T-helper 22 cell (primary cell): ENCODE measurements around the gene PRG3.

Experiments used
- DNase-seq: peaks from one replicate; pipeline ENCODE4 v3.0.0-alpha.2; 2020; ENCODE audit warnings: low read depth

Gene PRG3

DNA sequence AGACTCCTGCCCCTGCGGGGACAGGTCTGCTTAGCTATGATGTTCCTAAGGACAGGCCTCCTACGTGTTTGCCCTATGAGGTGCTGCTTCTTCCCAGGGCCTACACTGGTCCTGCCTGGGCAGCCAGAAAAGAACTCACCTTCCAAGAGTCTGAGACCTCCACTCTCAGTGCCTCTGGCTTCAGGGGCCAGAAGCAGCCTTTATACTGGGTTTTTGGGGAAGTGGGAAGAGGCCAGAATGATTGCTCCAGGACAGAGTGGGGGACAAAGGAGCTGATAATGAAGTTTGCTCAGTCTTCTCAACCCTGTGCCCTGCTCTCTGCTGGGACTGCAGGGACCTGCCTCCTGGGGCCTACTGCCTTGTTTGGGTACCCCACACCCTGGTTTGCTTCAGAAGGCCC is at the start of gene PRG3:
Gene PRG3 (minus strand): TSS at position 176 of the 400 bp plus-strand sequence. CDS start 442 bp downstream, outside the sequence.
- no peak for DNase-seq

DNA sequence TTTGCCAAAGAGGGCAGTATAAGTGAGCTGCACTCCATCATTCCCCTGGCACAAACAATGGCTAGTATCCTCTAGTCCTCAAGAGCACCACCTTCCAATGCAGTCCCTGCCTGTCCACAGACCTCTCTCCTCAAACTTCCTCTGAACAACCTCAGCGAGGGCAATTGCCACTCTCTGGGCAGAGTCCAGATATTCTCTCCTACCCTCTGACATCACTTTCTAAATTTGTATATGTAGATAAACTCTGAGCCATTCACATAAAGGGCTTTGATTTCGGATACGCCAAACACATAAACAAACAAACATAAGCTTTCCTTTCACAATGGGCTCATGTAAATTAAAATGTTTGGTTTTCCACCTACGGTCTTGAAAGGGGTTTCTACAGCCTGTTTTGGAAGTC is 49.0 kb upstream of the PRG3 start:
- no peak for DNase-seq

DNA sequence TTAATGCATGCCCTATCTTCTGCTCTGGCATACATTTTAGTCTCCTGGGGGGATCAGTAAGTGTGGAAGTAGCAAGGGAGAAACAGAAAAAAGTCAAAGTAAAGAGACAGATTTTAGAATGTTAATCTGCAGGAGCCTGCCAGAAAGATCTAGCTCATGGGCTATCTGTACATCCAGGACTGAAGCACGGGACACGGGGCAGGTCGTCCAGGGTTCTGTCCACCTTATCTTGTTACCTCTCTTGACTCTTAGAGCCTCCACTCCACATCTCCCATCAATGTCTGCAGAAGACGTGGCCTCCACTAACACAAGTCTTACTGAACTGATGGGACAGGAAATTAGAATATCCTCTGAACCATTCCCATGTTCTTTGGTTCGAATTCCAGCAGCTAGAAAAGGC is 47.7 kb upstream of the PRG3 start:
- DNase-seq, result no peak

DNA sequence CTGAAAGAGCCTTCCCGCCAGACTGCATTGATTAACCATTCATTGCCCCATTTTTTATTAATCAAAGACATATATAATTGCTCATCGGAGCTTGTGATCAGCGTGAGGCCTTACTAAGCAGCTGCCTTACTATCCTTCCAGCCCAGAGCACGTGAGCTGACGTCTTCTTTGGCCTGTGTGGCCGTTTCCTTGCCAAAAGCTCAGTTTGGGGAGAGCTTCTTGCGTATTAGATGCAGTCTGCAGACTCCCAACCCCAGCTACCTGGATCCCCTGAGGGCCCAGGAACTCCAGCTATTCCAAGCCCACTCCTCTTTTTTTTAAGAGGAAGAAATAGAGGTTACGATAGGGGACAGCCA is 46.8 kb upstream of the PRG3 start:
- no peak for DNase-seq

DNA sequence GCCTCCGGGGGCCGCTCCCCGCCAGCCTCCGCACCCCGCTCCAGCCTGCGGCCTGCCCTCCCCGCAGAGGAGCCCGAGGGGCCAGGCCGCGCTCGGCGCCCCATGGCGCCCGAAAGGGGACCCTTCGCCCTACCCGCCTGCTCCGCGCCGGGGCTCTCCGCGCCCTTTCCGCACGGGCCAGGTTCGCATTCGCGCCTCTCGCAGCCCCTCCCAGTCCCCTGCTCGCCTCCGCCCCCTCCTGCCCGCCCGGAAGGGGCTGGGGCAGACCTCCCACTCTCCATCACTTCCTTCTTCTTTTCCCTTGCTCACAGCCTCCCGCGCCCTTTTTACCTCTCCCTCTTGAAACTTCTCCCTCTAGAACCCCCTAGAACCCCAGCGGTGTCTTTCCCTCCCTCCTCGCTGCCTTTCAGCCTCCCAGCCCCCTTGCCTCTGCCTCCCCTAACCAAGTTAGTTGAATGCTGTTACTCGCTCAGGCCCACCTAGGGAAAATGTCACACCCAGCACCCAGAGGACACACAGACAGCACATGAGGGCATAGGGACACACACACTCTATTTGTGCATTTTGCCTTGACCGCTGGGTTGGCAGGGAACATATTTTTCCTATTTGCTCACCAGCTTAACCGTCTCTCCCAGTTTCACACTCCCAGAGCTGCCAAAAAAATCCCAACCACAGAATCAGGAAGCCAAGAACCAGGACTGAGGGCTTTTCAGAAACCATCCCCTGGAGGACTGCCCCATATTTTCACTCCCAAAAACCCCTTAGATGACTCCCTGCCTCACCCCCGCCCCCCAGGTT is 46.2 kb upstream of the PRG3 start, which contains the start of gene SLC43A3:
Gene SLC43A3 (minus strand): TSS at position 193 of the 798 bp plus-strand sequence. CDS start 949 bp downstream, outside the sequence.
- DNase-seq, result peak; percentile 42

- DNase-seq, result no peak
These were observed 45.5 kb upstream of the PRG3 start for GRCh38 chr11:57426439-57426928.

DNA sequence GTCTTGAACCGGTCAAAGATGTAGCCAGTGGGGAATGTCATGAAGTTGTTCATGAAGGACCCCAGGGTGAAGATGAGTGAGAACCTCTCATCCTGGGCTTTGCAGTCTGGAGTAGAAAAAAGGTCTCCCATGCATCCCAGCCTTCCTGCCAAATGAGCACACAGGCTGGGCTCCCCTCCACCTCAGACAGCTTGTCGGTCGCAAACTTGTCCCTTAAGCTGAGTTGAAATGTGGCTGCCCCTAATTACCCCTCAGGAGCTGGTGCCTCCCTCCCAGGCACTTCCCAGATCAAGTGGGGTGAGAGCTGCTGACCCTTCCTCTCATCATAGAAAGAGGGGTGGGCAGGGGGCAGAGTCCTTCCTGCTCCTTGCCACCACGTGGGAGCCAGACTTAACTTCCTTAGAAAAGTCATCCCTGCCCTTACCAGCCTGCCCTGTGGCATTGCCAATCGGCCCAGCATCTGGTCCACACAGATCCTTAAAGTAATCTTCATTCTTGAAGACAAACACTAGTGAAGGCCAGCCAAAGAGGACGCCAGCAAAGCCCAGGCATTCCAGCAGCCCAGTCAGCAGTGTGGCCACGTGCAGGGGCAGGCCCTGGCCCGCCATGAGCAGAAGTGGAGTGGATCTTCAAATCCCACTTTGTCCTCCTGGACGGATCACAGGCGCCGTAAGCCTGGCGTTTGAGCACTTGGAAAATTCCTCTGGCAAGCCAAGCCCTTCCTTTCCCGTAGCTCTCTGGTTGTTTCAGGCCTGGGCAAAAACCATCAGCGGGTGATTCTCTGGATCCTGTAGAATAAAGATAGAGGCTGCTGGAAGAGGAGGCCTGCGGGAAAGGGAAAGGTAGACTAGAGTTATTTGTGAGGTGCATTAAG is 44.9 kb upstream of the PRG3 start:
- DNase-seq, result no peak

DNA sequence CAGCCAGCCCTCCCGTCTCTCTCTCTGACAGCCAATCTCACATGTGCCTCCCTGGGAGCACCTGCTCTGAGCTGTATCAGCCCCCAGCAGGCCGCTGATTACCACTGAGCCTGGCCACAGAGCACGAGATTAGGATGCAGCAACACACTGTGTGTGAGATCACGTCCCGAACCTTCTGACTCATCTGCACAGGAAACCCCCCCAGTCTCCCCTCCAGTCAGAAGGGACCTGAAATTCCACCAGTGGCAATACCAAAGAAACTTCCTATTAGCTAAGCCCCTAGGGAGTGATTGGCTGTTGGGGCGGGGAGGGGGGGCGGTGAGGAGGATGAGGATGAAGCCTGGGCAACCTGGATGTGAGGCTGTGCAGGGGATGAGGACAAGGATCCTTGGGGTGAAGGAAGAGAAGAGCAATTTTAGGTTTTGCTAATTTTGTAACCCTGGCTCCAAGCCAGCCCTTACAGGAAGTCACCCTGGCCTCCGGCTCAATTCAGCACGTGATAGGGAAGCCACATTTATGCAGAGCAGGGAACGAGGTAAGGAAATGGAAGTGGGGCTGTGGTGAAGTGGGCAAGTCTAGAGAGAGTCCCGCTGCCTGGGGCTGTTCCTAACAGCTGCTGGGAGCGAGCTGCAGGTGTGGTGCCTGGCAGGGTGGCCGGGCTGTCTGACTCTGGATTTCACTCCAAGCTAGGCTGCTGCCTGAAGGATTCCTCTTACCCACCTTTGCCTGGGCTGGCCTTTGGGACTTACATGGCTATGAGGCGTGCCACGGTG is 44.0 kb upstream of the PRG3 start:
- DNase-seq, result peak; percentile 87

DNA sequence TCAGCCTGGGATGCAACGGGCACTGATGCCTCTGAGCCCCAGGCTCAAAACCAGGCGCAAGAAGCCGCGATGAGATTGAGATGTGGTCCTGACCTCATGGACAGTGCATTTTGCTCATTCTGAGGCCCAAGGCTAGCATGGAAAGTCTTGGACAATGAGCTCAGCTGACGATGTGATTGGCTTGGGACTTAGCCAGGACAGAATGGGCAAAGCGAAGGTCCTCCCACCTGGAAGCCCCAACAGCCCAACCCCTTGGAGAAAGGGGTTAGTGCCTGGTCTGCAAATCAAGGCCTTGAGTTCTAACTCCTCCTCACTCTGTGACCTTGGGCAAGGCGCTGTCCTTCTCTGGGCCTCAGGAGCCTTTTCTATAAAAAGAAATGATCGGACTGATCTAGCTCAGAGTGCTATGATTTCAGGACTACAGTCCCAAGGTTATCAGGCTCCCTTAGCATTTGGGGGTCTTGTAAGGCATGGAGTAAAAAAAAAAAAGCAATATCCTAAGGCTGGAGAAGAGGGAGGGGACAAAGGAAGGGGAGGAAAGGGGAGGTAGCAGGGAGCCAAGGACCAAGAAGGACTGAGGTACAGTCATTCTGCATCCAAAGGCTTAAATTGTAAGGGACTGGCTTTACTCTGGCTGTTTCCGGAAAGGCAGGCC is 43.3 kb upstream of the PRG3 start:
- no peak for DNase-seq

DNA sequence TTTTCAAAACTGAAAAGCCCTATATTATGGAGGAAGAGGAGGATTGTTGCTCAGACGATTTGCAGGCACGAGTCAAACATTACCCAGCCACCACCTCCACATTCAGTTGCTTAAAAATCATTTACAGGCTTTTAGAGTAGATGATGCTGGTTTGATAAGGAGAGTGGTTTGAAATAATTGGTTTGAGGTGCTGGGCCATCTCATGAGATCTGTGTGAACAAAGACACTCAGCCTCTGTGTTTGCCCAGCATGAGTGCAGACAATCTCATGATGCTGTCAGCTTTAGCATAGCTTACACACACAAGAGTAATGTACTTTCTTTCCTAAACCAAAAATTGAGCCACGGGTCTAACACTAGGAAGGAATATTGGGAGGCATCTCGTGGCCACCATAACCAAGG is 41.7 kb upstream of the PRG3 start:
- no peak for DNase-seq

GRCh38 chr11:57421805-57422204 is 40.9 kb upstream of the PRG3 start:
- no peak for DNase-seq

- no peak for DNase-seq
These were observed 40.1 kb upstream of the PRG3 start for GRCh38 chr11:57421066-57421465.

- no peak for DNase-seq
These were observed 38.2 kb upstream of the PRG3 start for GRCh38 chr11:57419146-57419545.

DNA sequence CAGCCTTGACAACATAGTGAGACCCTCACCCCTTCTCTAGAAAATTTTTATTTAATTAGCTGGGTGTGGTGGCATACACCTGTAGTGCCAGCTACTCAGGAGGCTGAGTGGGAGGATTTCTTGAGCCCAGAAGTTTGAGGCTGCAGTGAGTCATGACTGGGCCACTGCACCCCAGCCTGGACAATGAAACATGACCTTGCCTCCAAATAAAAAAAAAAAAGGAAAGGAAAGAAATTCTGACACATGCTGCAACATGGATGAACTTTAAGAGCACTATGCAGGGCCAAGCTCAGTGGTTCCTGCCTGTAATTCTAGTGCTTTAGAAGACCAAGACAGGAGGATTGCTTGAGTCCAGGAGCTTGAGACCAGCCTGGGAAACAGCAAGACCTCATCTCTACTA is 37.2 kb upstream of the PRG3 start:
- DNase-seq, result no peak

DNA sequence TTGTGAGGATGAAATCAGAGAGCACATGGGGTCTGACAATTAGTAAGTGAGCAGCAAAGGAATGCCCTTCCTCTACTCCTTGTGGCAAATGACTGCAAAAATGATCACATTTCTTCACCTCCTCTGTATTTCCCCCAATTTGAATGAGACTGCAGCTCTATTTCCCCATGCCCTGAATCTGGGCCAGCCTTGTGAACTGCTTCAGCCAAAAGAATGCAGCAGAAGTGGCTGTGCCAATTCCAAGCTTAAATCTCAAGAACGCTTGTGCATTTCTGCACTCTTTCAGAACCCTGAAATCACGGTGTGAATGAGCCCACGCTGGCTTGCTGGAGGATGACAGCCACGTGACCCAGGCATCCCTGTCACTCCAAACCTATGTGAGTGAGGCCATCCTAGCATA is 36.1 kb upstream of the PRG3 start:
- DNase-seq, result no peak

GRCh38 chr11:57416436-57416835 is 35.5 kb upstream of the PRG3 start:
- no peak for DNase-seq

DNA sequence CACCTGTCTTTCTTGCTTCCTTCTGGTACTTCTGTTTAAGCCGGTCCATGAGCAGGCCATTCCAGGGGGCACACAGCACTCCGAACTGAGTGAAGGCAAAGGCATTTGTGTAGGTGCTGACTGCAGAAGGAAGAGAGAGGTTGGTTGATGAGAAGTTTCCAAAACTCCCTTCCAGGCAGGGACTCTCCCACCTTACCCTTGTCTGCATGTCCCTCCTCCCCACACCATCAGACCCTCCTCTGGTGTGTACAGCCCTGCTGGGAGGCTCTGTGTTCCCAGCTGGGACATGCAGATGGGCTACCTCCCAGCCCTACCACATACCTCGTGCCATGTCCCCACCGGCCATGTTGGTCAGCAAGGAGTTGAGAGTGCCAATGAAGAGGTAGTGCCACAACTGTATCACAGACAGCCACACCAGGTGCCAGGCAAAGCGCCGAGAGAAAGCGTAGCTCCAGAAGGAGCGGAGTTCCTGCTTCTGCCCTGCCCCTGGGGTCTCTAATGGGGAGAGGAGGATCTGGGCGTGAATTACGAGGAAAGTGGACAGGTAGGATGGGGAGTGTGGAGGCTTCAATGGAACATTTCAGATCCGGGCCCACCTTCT is 33.8 kb upstream of the PRG3 start:
- no peak for DNase-seq

- DNase-seq, result no peak
These were observed 32.7 kb upstream of the PRG3 start for GRCh38 chr11:57413681-57414080.

DNA sequence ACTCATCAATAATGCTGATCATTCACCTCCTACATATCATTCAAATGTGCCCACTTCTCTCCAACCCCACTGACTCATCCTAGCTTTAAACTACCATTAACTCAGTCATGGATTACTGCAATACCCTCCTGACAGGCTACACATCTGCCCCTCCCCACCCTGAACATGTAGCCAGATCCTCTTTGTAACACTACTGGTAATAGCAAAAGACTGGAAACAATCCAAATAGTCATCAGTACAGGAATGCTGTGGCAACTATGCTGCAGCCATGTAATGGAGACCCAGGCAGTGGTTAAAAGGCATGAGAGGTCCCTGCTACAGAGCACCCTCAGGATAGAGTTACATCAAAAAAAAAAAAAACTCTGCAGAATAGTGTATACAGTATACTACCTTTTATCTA is 29.3 kb upstream of the PRG3 start:
- DNase-seq, result no peak

- DNase-seq, result no peak
These were observed 28.6 kb upstream of the PRG3 start for GRCh38 chr11:57409321-57410100.

DNA sequence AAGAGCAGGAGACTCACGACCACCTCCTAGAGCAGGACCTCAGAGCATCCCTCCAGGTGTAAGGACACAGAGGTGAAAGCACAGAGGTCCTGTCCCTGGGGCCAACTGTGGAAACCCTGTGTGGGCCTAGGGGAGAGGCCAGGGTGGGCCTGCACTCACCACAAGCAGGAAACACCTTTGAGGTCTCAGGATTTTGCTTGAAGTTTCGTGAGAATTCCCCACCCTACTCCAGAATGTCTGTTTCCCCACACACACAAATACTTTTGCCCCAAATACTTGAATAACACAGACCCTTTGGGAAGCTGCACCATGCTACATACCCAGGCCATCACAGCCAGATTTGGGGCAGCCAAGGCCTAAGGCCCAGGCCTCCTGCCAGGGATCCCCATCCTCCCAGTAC is 27.8 kb upstream of the PRG3 start:
- no peak for DNase-seq
